HepG2 (cell line): Measurements from ENCODE around the gene ENTPD7. TPM values are rescaled to one million over a fixed set of nuclear protein-coding genes. Genes with fewer than 3 reads are reported as not detected.

Experiments used
- ATF1 ChIP-seq: IDR thresholded peaks from 2 replicates; pipeline ENCODE4 v1.6.1; 2016; ENCODE audit warnings: mild to moderate bottlenecking, control low read depth
- ESRRA ChIP-seq: sonication (generic); formaldehyde crosslinking; IDR thresholded peaks from 2 replicates; pipeline ENCODE4 v1.5.1; 2020; ENCODE audit warnings: mild to moderate bottlenecking, low read depth, missing genetic modification reagents
- ISL2 ChIP-seq: sonication (generic); formaldehyde crosslinking; IDR thresholded peaks from 2 replicates; pipeline ENCODE4 v1.5.0; 2020; ENCODE audit warnings: missing genetic modification reagents
- REL ChIP-seq: sonication (generic); formaldehyde crosslinking; conservative IDR thresholded peaks from 2 replicates; pipeline ENCODE4 v1.8.0; 2022; ENCODE audit warnings: mild to moderate bottlenecking, missing genetic modification reagents, moderate library complexity
- SAFB2 ChIP-seq: sonication (generic); formaldehyde crosslinking; IDR thresholded peaks from 2 replicates; pipeline ENCODE4 v1.5.1; 2020; ENCODE audit warnings: missing genetic modification reagents, low read depth, mild to moderate bottlenecking, borderline replicate concordance
- XRCC5 ChIP-seq: fragments of 200-400 bp; formaldehyde crosslinking; optimal IDR thresholded peaks from 2 replicates; pipeline ENCODE3; 2017; ENCODE audit warnings: mild to moderate bottlenecking, low read length
- ZFX ChIP-seq: sonication (generic); formaldehyde crosslinking; IDR thresholded peaks from 2 replicates; pipeline ENCODE4 v1.4.0; 2020; ENCODE audit warnings: mild to moderate bottlenecking, low read depth, missing genetic modification reagents, moderate library complexity
- ZNF337 ChIP-seq: sonication (generic); formaldehyde crosslinking; IDR thresholded peaks from 2 replicates; pipeline ENCODE4 v1.5.1; 2020; ENCODE audit warnings: missing genetic modification reagents, low read depth, mild to moderate bottlenecking, borderline replicate concordance
- ZNF670 ChIP-seq: sonication (generic); formaldehyde crosslinking; IDR thresholded peaks from 2 replicates; pipeline ENCODE4 v1.8.0; 2022; ENCODE audit warnings: mild to moderate bottlenecking, missing genetic modification reagents, borderline replicate concordance
- ZNF709 ChIP-seq: sonication (generic); formaldehyde crosslinking; IDR thresholded peaks from 2 replicates; pipeline ENCODE4 v1.5.0; 2020; ENCODE audit warnings: mild to moderate bottlenecking, missing genetic modification reagents
- ZNF782 ChIP-seq: sonication (generic); formaldehyde crosslinking; IDR thresholded peaks from 2 replicates; pipeline ENCODE4 v1.4.0; 2020; ENCODE audit warnings: missing genetic modification reagents, mild to moderate bottlenecking, borderline replicate concordance
- ZSCAN30 ChIP-seq: sonication (generic); formaldehyde crosslinking; IDR thresholded peaks from 2 replicates; pipeline ENCODE4 v1.5.0; 2020; ENCODE audit warnings: mild to moderate bottlenecking, missing genetic modification reagents
- polyA plus RNA-seq, 8 experiments: library from polyadenylated mRNA; depleted of rRNA in 3 of 8; stranded (reverse) in 7 of 8; unstranded in 1 of 8; fragments of >200 nt; fragmentation: Illumina TruSeq in 4 of 8; extraction: Trizol in 4 of 8; gene quantifications; 2 replicates each; pipeline versions ENCODE4 v1.2.1 to v1.2.3, GENCODE V29; 2011 to 2016; ENCODE audit warnings: low read depth in 4 of 8, missing spikeins in 1 of 8, mixed read lengths in 1 of 8; ENCODE audit not compliant: insufficient read depth in 1 of 8
- total RNA-seq, 5 experiments: library from RNA; depleted of rRNA; stranded (reverse); fragments of >200 nt; fragmentation: Illumina TruSeq; extraction: Trizol; gene quantifications; 2 replicates each; pipeline ENCODE4 v1.2.3, GENCODE V29; 2016; ENCODE audit warnings: low read depth in 1 of 5
- TF ChIP-seq, protein P1 (sequence below), 2 experiments: sonication (generic) in 1 of 2; formaldehyde crosslinking in 1 of 2; IDR thresholded peaks; 2 replicates each; pipeline versions ENCODE4 v1.6.1 to v1.9.0; 2014 to 2022; ENCODE audit warnings: antibody characterized with exemption in 1 of 2, borderline replicate concordance in 1 of 2, inconsistent platforms in 1 of 2, low read depth in 1 of 2, missing genetic modification reagents in 1 of 2
- TF ChIP-seq, protein P2 (sequence below): sonication (generic); formaldehyde crosslinking; IDR thresholded peaks from 2 replicates; pipeline ENCODE4 v1.4.0; 2020; ENCODE audit warnings: mild to moderate bottlenecking, missing genetic modification reagents
- TF ChIP-seq, protein P3 (sequence below): IDR thresholded peaks from 2 replicates; pipeline ENCODE4 v1.6.1; 2016; ENCODE audit warnings: low read depth, borderline replicate concordance
- TF ChIP-seq, protein P4 (sequence below): IDR thresholded peaks from 2 replicates; pipeline ENCODE4 v1.6.1; 2018; ENCODE audit warnings: missing genetic modification reagents, mild to moderate bottlenecking, missing compliant biosample characterization

Gene ENTPD7
- total and polyA plus RNA-seq, 2 of the 13 experiments (the other 11 are each of a cell fraction or from before 2014, with no cell fraction given) = 7.6 to 36.5 TPM

DNA sequence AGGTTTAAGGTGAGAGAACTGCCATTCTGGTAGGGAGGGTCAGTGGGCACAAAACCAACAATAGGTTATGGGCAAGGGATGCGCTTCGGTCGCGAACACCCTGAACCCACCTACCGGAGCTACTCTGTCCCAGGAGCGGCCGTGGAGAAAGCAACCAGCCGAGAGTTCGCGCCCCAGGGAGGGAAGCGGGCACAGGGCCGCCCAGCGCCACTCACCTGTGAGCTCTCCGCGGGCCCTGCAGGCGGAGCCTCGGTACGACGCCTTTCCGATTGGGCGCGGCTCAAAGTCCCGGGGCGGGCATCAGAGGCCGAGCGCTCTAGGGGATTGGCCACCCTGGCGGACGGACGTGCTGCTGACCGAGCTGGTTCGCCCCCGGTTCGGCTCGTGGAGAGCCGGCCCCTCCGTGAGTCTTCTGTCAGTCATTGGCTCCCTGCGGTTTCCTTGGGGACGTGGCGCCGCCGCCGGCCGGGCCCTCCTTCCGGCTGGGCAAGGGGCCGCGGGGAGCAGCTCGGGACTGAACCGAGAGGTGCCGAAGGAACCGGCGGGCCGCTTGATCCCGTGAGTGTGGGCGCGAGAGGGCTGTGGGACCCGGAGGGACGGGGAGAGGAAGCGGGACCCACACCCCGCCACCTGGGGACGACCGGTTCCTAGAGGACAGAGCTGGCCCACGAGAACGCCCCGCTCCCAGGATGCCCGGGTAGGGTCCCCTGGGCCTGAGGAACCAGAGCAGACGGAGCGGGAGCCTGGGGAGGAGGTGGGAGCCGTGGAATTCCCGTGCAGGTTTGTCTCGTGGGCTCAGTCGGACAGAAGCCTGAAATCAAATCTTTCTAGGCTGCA lies at the start of gene ENTPD7 (continued):
- TF ChIP-seq, protein P1, sequence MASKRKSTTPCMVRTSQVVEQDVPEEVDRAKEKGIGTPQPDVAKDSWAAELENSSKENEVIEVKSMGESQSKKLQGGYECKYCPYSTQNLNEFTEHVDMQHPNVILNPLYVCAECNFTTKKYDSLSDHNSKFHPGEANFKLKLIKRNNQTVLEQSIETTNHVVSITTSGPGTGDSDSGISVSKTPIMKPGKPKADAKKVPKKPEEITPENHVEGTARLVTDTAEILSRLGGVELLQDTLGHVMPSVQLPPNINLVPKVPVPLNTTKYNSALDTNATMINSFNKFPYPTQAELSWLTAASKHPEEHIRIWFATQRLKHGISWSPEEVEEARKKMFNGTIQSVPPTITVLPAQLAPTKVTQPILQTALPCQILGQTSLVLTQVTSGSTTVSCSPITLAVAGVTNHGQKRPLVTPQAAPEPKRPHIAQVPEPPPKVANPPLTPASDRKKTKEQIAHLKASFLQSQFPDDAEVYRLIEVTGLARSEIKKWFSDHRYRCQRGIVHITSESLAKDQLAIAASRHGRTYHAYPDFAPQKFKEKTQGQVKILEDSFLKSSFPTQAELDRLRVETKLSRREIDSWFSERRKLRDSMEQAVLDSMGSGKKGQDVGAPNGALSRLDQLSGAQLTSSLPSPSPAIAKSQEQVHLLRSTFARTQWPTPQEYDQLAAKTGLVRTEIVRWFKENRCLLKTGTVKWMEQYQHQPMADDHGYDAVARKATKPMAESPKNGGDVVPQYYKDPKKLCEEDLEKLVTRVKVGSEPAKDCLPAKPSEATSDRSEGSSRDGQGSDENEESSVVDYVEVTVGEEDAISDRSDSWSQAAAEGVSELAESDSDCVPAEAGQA (IDR thresholded peaks at IDR 0.05; ENCODE audit: low read depth) = 0 out of 2 replicates have a peak, but pooled peaks have one; percentile 42
- TF ChIP-seq, protein P1 (CRISPR knock-in tag; IDR thresholded peaks at IDR 0.05; ENCODE audit: borderline replicate concordance) = no peak
- TF ChIP-seq ISL2 = 0 out of 2 replicates have a peak, but pooled peaks have one; percentile 37
- peak; percentile 61; the same call in 1 of the 2 replicates for TF ChIP-seq ZNF337
- 0 out of 2 replicates have a peak, but pooled peaks have one; percentile 80 for TF ChIP-seq ZNF782 (CRISPR knock-in tag)
- peak; percentile 64; the same call in 1 of the 2 replicates for TF ChIP-seq ATF1 (CRISPR knock-in tag)
- 0 out of 2 replicates have a peak, but pooled peaks have one; percentile 41 for TF ChIP-seq REL (CRISPR knock-in tag)
- TF ChIP-seq ZNF670 (CRISPR knock-in tag) = 0 out of 2 replicates have a peak, but pooled peaks have one; percentile 50
- TF ChIP-seq ZSCAN30 = no peak
- TF ChIP-seq ESRRA (CRISPR knock-in tag) = no peak
- TF ChIP-seq SAFB2 (CRISPR knock-in tag) = peak; percentile 60; the same call in 1 of the 2 replicates
- peak; percentile 80 for TF ChIP-seq ZFX (CRISPR knock-in tag)
- TF ChIP-seq, protein P2, sequence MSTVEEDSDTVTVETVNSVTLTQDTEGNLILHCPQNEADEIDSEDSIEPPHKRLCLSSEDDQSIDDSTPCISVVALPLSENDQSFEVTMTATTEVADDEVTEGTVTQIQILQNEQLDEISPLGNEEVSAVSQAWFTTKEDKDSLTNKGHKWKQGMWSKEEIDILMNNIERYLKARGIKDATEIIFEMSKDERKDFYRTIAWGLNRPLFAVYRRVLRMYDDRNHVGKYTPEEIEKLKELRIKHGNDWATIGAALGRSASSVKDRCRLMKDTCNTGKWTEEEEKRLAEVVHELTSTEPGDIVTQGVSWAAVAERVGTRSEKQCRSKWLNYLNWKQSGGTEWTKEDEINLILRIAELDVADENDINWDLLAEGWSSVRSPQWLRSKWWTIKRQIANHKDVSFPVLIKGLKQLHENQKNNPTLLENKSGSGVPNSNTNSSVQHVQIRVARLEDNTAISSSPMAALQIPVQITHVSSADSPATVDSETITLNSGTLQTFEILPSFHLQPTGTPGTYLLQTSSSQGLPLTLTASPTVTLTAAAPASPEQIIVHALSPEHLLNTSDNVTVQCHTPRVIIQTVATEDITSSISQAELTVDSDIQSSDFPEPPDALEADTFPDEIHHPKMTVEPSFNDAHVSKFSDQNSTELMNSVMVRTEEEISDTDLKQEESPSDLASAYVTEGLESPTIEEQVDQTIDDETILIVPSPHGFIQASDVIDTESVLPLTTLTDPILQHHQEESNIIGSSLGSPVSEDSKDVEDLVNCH (CRISPR knock-in tag) = no peak
- TF ChIP-seq XRCC5 = peak; percentile 69
- TF ChIP-seq ZNF709 (CRISPR knock-in tag) = peak; percentile 62; the same call in 1 of the 2 replicates
- TF ChIP-seq, protein P3, sequence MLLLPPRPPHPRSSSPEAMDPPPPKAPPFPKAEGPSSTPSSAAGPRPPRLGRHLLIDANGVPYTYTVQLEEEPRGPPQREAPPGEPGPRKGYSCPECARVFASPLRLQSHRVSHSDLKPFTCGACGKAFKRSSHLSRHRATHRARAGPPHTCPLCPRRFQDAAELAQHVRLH (CRISPR knock-in tag) = no peak
- TF ChIP-seq, protein P4, sequence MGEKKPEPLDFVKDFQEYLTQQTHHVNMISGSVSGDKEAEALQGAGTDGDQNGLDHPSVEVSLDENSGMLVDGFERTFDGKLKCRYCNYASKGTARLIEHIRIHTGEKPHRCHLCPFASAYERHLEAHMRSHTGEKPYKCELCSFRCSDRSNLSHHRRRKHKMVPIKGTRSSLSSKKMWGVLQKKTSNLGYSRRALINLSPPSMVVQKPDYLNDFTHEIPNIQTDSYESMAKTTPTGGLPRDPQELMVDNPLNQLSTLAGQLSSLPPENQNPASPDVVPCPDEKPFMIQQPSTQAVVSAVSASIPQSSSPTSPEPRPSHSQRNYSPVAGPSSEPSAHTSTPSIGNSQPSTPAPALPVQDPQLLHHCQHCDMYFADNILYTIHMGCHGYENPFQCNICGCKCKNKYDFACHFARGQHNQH (CRISPR knock-in tag) = peak; percentile 43; the same call in 1 of the 2 replicates
